Measurements from ENCODE around the gene CST7. TPM values are rescaled to one million over a fixed set of nuclear protein-coding genes. Genes with fewer than 3 reads are reported as not detected.

Gene CST7
- total RNA-seq, 1 donor from 2014 or later, result not detected

- Histone ChIP-seq H3K36me3 (no peaks in the 10 kb centered on the region), H3K4me3 (no peak overlapping the region), H3K9me3 (no peaks in the 10 kb centered on the region), H3K4me1 (peaks cover 0 to 10% of the 10 kb centered on the region in 2 donors), H3K27me3 (no peaks in the 10 kb centered on the region), H3K27ac (no peak overlapping the region)
- no peak for TF ChIP-seq CTCF (IDR thresholded peaks at IDR 0.05)
- intact Hi-C loops (cut with DNase I), result no loop called here
- DNase-seq (ENCODE audit: low spot score in 2 of 2), result peak in 1 of 2 donors; percentile 46
Observed at GRCh38 chr20:24989162-24989561, 40.1 kb downstream of the CST7 start.

GRCh38 chr20:24990810-24991252, 41.8 kb downstream of the CST7 start:
- Histone ChIP-seq H3K4me3 (peak overlapping the region in 1 of 2 donors; percentile 83), H3K4me1 (peaks cover 0 to 17% of the 10 kb centered on the region in 2 donors), H3K27me3 (no peaks in the 10 kb centered on the region), H3K9me3 (no peaks in the 10 kb centered on the region), H3K27ac (no peak overlapping the region), H3K36me3 (no peaks in the 10 kb centered on the region)
- peak in 1 of 2 donors; percentile 50 for DNase-seq (ENCODE audit: low spot score in 2 of 2)
- intact Hi-C loops (cut with DNase I), result loop anchor here (5.0 to 10.0 kb wide), 4 partner anchors 206 to 1636 kb away; partner anchors contain the start of genes CST3, ENTPD6, NXT1 and ZNF337
- no peak for TF ChIP-seq CTCF (IDR thresholded peaks at IDR 0.05)

GRCh38 chr20:24991897-24992486, 42.9 kb downstream of the CST7 start:
- H3K9me3 ChIP-seq, result no peaks in the 10 kb centered on the region
- H3K4me1 ChIP-seq, result peaks cover 0 to 17% of the 10 kb centered on the region in 2 donors
- H3K4me3 ChIP-seq, result peak overlapping the region; percentile 83 to 92
- intact Hi-C loops (cut with DNase I), result loop anchor here (1.0 to 10.0 kb wide), 8 partner anchors 144 to 1637 kb away; partner anchors contain the start of genes ABHD12, CST3, ENTPD6 and NXT1
- DNase-seq (ENCODE audit: low spot score in 2 of 2), result peak in 1 of 2 donors; percentile 65
- H3K36me3 ChIP-seq, result no peaks in the 10 kb centered on the region
- H3K27ac ChIP-seq, result peak overlapping the region; percentile 96 to 99
- no peaks in the 10 kb centered on the region for H3K27me3 ChIP-seq
- no peak for TF ChIP-seq CTCF (IDR thresholded peaks at IDR 0.05)

- peak within 1 kb of the TSS; percentile 96 to 99 for H3K27ac ChIP-seq
- H3K27me3 ChIP-seq, result no peaks in the 10 kb centered on the region
- H3K4me1 ChIP-seq, result peaks cover 0 to 17% of the 10 kb centered on the region in 2 donors
- no peaks in the 10 kb centered on the region for H3K36me3 ChIP-seq
- TF ChIP-seq CTCF (IDR thresholded peaks at IDR 0.05), result no peak
- H3K4me3 ChIP-seq, result peak within 1 kb of the TSS; percentile 83 to 92
- H3K9me3 ChIP-seq, result no peaks in the 10 kb centered on the region
- intact Hi-C loops (cut with DNase I), result loop anchor here (1.0 to 10.0 kb wide), 8 partner anchors 144 to 1638 kb away; partner anchors contain the start of genes ABHD12, CST3, ENTPD6 and NXT1
- DNase-seq (ENCODE audit: low spot score in 2 of 2), result peak; percentile 81 to 97
Observed at GRCh38 chr20:24992487-24993205, 43.6 kb downstream of the CST7 start, which contains the start of gene APMAP. APMAP (minus strand) TSS chr20:24992751; CDS start chr20:24992688, 63 bp downstream.

GRCh38 chr20:24993337-24994185, 44.5 kb downstream of the CST7 start:
- intact Hi-C loops (cut with DNase I), result loop anchor here (1.0 to 10.0 kb wide), 9 partner anchors 186 to 1639 kb away; partner anchors contain the start of genes ABHD12, CST3, ENTPD6 and NXT1
- Histone ChIP-seq H3K27me3 (no peaks in the 10 kb centered on the region), H3K4me1 (peaks cover 0 to 17% of the 10 kb centered on the region in 2 donors), H3K4me3 (peak overlapping the region; percentile 83 to 92), H3K36me3 (no peaks in the 10 kb centered on the region), H3K27ac (peak overlapping the region; percentile 96 to 99), H3K9me3 (no peaks in the 10 kb centered on the region)
- TF ChIP-seq CTCF (IDR thresholded peaks at IDR 0.05), result peak in 2 of 3 experiments; percentile 40 to 53
- peak in 1 of 2 donors; percentile 28 for DNase-seq (ENCODE audit: low spot score in 2 of 2)
